Cerebellar nuclear complex (tissue), 1 donor: Measurements from ENCODE around the gene DDR2.
A peak's percentile ranks its signal among the peaks of the same experiment; 100 is the strongest.
"Not testable (repeated sequence)": the region's sequence is repeated elsewhere in the genome, so short reads cannot be mapped to it uniquely, and the experiment has no call there.

Experiments
- DNase-seq, 2 experiments: peaks; one replicate each; lab custom pipeline; 2025; lab: John Stamatoyannopoulos, UW

Gene DDR2

DNA sequence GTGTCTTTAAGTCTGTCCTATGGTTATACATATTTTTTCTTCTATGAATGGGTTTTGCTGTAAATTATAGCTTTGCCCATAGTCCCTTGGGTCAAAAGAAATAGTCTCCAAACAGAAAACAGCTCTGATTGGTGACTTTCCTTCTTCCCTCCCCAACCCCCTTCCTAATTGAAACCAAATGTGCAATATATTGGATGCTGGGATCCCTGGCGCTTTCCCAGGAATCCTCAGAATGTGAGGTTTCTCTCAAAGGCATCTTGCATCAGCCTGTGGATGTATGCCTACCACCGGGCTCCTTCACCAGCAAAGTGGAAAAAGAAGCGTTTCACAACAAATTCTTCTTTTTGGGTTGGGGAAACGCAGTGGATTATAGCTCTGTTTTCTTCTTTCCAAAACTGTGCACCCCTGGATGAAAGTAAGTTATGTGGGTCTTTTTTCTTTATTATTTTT lies at the start of gene DDR2:
DDR2 (plus strand) TSS at position 248 of the 450 bp plus-strand sequence. CDS start 86,600 bp downstream, outside the sequence.
- DNase-seq: no peak

GRCh38 chr1:162582901-162583300 lies 49.4 kb upstream of the DDR2 start:
- not testable (repeated sequence) for DNase-seq

GRCh38 chr1:162585101-162585500 lies 47.2 kb upstream of the DDR2 start:
- not testable (repeated sequence) for DNase-seq

DNA sequence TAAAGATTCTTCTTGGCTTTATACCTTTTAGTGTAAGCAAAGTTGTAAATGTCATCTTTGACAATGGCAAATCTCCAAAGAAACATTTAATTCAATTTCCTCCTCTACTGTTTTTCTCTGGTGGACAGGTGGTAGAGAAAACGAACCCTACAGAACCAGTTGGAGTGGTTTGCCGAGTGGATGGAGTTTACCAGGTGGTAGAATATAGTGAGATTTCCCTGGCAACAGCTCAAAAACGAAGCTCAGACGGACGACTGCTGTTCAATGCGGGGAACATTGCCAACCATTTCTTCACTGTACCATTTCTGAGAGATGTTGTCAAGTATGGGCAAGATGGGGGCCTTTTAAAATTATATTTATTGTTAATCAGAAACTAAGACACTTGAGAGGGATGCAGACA lies 44.9 kb upstream of the DDR2 start:
- DNase-seq: no peak

DNA sequence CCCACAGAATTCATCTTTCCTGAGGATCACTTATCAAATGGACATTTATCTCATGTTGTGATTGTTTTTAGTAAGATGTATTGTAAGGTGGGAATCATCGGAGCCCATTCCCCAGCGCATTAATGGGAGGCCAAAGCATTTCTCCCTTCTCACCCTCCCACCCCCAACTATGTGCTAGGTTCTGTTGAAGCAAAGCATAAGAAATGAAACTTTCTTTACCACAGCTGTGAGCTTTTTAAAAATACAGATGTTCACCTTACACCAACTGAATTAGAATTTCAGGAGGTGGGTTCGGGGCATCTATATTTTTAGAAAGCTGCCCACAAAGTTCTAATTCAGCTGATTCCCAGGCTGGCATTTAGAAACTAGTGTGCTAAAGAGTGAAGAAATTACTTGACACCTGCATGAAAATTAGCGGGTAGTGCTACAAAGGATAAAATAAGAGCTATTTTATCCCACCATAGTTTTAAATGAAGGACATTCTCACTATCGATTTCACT lies 44.5 kb upstream of the DDR2 start:
- DNase-seq: no peak

GRCh38 chr1:162590101-162590500 lies 42.2 kb upstream of the DDR2 start:
- no peak for DNase-seq

DNA sequence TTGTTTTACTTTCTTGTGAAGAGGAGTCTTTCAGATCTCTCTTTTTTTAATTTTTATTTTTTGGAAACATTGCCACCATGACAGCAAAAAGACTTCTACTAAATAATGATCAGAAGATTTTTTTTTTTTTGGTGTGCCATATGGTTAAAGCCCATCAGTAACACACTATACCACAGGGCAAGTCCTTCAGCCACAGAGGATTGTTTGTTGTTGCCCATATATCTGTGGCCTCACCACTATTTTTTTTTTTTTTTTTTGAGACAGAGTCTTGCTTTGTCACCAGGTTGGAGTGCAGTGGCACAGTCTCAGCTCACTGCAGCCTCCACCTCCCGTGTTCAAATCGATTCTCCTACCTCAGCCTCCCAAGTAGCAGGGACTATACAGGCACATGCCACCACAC lies 41.6 kb upstream of the DDR2 start:
- DNase-seq: no peak

GRCh38 chr1:162596514-162597170 lies 35.6 kb upstream of the DDR2 start:
- DNase-seq: no peak

GRCh38 chr1:162599451-162599850 lies 32.8 kb upstream of the DDR2 start:
- no peak for DNase-seq

DNA sequence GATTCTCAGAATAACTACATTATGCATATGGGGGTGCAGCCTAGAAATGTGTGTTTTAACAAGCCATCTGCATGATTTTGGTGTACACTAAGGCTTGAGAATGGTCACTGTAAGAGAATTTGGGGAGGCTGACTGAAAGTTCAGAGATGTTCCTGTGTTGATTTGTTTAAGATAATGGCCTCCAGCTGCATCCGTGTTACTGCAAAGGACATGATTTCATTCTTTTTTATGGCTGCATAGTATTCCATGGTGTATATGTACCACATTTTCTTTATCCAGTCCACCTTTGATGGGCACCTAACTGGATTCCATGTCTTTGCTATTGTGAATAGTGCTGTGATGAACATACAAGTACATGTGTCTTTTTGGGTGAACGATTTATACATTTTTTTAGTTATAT lies 29.1 kb upstream of the DDR2 start:
- DNase-seq: not testable (repeated sequence)

GRCh38 chr1:162605225-162605927 lies 26.9 kb upstream of the DDR2 start:
- DNase-seq: no peak

- DNase-seq: peak in 1 of 2 experiments; percentile 32
These were observed 23.0 kb upstream of the DDR2 start for GRCh38 chr1:162609306-162609705.

DNA sequence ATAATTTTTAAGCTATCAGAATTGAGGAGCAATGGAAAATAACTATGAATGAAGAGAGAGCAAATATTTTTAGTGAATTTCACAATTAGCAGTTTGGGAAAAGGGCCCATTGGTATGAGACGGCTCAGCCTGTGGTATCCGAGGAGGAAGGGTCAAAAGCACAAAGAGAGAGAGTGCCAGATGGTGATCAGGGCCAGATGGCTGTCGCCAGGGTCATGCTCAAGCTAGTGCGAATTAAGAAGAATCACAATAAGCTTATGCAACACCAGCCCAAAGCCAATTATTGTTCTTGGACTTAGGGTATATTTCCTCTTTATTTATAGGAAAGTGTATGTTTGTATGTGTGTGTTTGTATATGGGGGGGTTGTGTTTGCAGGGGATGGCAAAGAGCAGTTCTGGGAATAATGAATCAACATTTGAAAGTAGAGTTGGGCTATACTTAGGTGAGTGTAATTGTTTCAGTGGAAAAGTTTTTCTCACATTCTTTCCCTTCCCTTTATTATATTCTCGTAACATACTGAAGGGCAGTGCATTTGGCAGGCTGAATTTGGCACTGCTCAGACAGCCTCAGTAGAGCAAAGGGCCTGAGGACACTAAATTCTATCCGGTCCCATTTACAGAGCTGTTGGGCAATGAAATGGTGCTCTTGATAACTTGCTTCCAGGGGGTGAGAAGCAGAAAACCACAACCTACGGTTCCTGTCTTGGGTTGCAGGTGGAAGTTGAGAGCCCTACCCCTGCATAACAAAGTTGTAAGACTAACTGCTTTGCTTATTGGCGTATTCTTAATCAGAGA lies 19.5 kb upstream of the DDR2 start:
- DNase-seq: no peak

GRCh38 chr1:162616848-162617247 lies 15.4 kb upstream of the DDR2 start:
- DNase-seq: no peak

DNA sequence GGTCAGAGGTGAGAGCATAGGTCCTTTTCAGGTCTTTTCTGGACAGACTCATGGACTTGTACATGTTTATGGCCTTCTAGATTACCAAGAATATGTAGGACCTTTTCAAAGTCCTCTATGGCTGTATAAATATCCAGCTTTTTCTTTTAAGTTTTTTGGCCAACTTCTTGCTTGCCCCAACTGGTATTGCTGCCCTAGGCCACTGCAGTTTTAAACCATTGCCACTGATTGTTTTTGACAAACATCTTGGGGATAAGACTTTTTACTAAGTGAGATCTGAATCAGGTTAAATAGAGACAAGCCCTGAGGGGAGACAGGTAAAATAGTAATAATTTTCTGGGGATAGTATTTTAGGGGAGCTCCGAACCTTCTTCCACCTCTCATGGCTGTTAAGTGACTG lies 14.8 kb upstream of the DDR2 start:
- DNase-seq: no peak

DNA sequence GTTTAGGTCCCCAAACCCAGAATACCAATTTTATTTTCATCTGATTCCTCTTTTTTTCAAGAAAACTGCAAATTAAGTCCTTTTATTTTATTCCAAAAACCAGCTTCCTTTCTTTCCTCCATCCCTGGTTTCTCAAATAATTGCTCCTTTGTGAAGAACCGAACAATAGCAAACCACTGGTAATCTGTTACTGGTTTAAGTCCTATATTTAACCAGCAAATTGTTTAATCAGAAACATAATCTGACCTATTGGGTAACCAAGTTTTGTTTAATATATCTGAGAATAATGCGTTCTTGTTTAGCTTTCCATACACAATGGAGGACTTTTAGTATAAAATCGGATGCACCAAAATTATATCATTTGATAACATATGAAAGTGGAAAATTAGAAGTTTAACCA lies 13.2 kb upstream of the DDR2 start:
- DNase-seq: no peak

DNA sequence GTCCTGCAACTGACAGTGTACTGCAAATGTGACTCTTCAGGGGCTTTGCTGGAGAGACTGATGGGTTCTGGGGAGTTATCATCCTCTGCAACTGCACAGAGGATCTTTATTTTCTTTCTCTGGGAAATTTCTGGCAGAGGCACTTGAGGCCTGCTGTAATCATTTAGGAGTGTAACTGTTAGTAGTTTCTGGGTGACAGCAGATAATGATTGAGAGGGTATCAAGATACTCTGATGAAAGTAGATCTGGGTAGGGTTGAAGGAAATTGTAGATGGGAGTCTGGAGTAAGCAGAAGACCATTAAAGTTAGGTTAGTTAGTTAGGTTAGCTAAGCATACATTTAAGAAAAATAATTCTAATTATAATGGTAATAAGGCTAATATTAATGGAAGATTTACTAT lies 11.0 kb upstream of the DDR2 start:
- DNase-seq: no peak

GRCh38 chr1:162625679-162626078 lies 6.6 kb upstream of the DDR2 start:
- no peak for DNase-seq

DNA sequence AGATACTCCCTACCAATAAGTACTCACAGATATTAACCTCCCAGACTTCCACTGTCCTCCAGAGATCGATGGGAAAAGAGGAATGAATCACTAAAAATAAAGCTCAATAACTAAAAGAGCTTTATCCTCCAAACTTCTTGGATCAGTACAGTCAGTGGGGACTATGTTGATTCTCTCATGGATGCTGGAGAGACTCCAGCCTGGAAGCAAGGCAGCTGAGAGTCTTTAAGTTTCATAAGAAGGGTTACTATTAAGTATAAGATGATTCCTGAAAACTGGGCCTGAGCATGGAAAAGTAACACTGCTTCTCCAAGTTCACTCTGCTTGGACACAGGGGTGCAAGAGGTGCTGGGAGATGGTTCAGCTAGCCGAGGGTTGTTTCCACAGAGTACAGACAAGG lies 6.2 kb upstream of the DDR2 start:
- DNase-seq: no peak

DNA sequence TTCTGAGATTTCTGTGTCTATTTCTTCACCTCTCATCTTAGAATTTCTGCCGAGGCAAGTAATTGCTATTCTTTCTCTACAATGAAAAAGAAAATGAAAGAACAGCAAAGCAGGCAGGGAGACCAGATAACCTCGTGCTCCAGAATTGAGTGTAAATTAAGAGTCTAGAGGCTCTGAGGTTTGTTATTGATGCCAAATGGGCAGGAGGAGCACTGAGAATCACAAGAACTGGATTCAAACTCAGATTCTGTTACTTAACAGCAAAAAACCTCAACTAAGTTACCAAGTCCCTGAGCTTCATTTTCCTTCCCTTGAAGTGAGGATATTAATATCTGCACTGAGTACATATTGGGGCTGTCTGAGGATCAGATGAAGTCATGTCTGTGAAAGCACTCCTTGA lies 5.5 kb upstream of the DDR2 start:
- no peak for DNase-seq

DNA sequence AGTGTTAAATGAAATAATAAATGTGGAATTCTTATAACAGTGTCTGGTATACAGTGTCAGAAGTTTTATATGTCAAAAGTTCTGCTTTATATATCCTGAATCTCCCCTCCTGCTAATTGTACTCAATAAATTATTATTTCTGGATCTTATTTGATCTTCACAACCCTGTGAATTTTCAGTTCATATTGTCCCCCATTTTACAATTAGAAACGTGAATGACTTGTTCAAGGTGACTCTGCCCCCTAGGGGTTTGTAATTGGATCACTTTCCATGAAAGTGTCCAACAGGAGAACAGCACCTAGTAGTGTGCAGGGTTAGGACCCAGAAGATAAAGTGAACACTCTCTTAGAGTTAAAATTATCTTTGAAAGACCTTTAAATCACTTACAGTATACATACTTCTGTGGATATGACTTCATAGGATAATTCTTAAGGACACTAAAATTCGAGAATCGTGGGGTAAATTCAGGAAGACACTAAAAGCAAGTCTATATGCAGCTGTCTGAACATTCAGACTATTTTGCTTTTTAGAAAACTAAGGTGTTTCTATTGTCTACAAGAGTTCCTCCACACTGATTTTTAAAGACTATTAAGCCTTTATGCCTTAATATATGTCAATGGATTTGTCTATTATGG lies 4.5 kb upstream of the DDR2 start:
- DNase-seq: no peak

DNA sequence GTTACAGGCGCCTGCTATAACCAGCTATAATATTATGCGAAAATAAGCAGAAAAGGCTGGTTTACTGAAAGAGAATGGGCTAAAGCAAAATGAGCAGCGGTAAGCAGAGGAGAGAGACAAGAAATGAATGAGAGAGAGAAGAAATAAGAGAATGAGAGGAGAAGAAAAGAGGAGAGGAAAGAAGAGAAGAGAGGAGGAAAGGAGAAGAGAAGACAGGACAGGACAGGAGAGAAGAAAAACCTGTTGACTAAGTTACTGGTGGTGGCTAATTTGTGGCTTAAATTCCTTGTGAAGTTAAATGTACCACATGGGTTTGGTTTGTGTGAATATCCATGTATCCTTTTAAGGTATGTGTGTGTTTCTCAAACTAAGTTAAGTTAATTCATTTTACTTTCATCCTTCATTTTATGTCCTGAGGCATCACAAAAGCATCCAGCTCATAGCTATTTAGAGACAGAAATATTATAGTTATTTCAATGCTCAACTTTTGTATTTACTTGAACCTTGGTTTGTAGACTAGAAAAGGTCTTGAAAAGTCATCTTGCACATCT lies 3.1 kb upstream of the DDR2 start:
- DNase-seq: no peak
